ENCODE data around the gene PHLDA3.
"Not testable (repeated sequence)": the region's sequence is repeated elsewhere in the genome, so short reads cannot be mapped to it uniquely, and the experiment has no call there.

The PHLDA3 gene

GRCh38 chr1:201503397-201504176, 34.6 kb upstream of the PHLDA3 start:
- DNase-seq, result no peak

- DNase-seq, result no peak
Measured at GRCh38 chr1:201502511-201502857, 33.5 kb upstream of the PHLDA3 start.

GRCh38 chr1:201501812-201502510, 33.0 kb upstream of the PHLDA3 start:
- DNase-seq, result no peak

GRCh38 chr1:201501144-201501543, 32.2 kb upstream of the PHLDA3 start:
- no peak for DNase-seq

- no peak for DNase-seq
Measured at GRCh38 chr1:201500670-201501120, 31.7 kb upstream of the PHLDA3 start.

- no peak for DNase-seq
Measured at GRCh38 chr1:201499795-201500669, 31.0 kb upstream of the PHLDA3 start.

- no peak for DNase-seq
Measured at GRCh38 chr1:201499191-201499590, 30.2 kb upstream of the PHLDA3 start.

- no peak for DNase-seq
Measured at GRCh38 chr1:201498621-201499020, 29.6 kb upstream of the PHLDA3 start.

GRCh38 chr1:201497935-201498509, 29.0 kb upstream of the PHLDA3 start:
- DNase-seq, result no peak

- DNase-seq, result no peak
Measured at GRCh38 chr1:201496296-201496690, 27.3 kb upstream of the PHLDA3 start.

- DNase-seq, result no peak
Measured at GRCh38 chr1:201495551-201496295, 26.7 kb upstream of the PHLDA3 start.

GRCh38 chr1:201493757-201494617, 25.0 kb upstream of the PHLDA3 start:
- DNase-seq, result no peak

GRCh38 chr1:201493026-201493656, 24.2 kb upstream of the PHLDA3 start:
- not testable (repeated sequence) for DNase-seq

GRCh38 chr1:201491896-201492511, 23.0 kb upstream of the PHLDA3 start:
- DNase-seq, result no peak

- no peak for DNase-seq
Measured at GRCh38 chr1:201490708-201491131, 21.7 kb upstream of the PHLDA3 start.

GRCh38 chr1:201489643-201490261, 20.8 kb upstream of the PHLDA3 start:
- no peak for DNase-seq

- DNase-seq, result no peak
Measured at GRCh38 chr1:201488830-201489589, 20.0 kb upstream of the PHLDA3 start.

- no peak for DNase-seq
Measured at GRCh38 chr1:201487742-201488141, 18.8 kb upstream of the PHLDA3 start.

- no peak for DNase-seq
Measured at GRCh38 chr1:201486187-201486586, 17.2 kb upstream of the PHLDA3 start.
